ENCODE measurements around the gene ECI2.

DNA sequence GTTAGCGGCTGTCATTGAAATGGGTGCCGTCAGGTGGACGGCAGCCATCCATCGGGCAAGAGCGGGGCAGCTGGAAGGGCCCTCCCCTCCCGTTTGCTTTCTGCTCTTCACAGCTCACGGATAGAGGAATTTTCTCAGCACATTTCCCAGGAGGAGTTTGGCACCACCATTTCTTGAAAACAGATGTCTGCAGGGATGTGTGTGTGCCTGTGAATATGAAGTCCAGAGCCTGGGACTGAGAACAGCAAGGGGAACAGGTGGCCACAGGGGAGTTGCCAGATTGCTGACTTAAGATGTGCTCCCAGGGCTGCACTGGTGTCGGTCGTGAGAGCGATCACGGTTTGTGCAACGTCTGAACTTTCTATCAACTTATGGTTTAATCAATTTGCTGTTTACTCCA lies 22.1 kb upstream of the ECI2 start:
- TF ChIP-seq TP53 (CRISPR knock-in tag; IDR thresholded peaks at IDR 0.05) (no peak), CTCF (IDR thresholded peaks at IDR 0.05) (no peak)

Measured in A549 (cell line).